DOHH2 (cell line): ENCODE measurements around the gene RPS17.

Experiments used
- H3F3A ChIP-seq: fragments of 200-600 bp; sonication (generic), shearing (Covaris generic); 2 replicates; pipeline ENCODE4 v1.6.0; 2016; ENCODE audit warnings: antibody characterized with exemption, mild to moderate bottlenecking; ENCODE audit not compliant: control insufficient read depth, insufficient read depth
- H3K27ac ChIP-seq: fragments of 200-600 bp; sonication (generic); 2 replicates; pipeline ENCODE4 v1.5.1; 2014; ENCODE audit warnings: low read depth, mild to moderate bottlenecking, low read length, moderate library complexity
- H3K27me3 ChIP-seq: fragments of 200-600 bp; sonication (generic); 2 replicates; pipeline ENCODE4 v1.6.1; 2014; ENCODE audit warnings: mild to moderate bottlenecking, low read length, mixed read lengths; ENCODE audit not compliant: control insufficient read depth
- H3K36me3 ChIP-seq: fragments of 200-600 bp; sonication (generic); 2 replicates; pipeline ENCODE4 v1.6.1; 2014; ENCODE audit warnings: mild to moderate bottlenecking, low read length, moderate library complexity, mixed read lengths; ENCODE audit not compliant: control insufficient read depth
- H3K4me1 ChIP-seq: fragments of 200-600 bp; sonication (generic); 2 replicates; pipeline ENCODE4 v1.6.1; 2014; ENCODE audit warnings: mild to moderate bottlenecking, low read length, mixed read lengths; ENCODE audit not compliant: control insufficient read depth
- H3K4me2 ChIP-seq: fragments of 200-600 bp; sonication (generic); 2 replicates; pipeline ENCODE4 v1.6.0; 2014; ENCODE audit warnings: mild to moderate bottlenecking, low read length, moderate library complexity
- H3K4me3 ChIP-seq: fragments of 200-600 bp; sonication (generic); 2 replicates; pipeline ENCODE4 v1.5.1; 2014; ENCODE audit warnings: mild to moderate bottlenecking, low read length, mixed read lengths
- H3K79me2 ChIP-seq: fragments of 200-600 bp; sonication (generic); 2 replicates; pipeline ENCODE4 v1.6.1; 2014; ENCODE audit warnings: mild to moderate bottlenecking, low read length, mixed read lengths; ENCODE audit not compliant: control insufficient read depth
- H3K9me2 ChIP-seq: fragments of 200-600 bp; sonication (generic); replicated peaks from 2 replicates; pipeline ENCODE4 v1.6.1; 2014; ENCODE audit warnings: mild to moderate bottlenecking, low read length, mixed read lengths; ENCODE audit not compliant: control insufficient read depth
- H3K9me3 ChIP-seq: fragments of 200-600 bp; sonication (generic); 2 replicates; pipeline ENCODE4 v1.6.1; 2014; ENCODE audit warnings: antibody characterized with exemption, low read length, mixed read lengths; ENCODE audit not compliant: control insufficient read depth, insufficient read depth
- H4K20me1 ChIP-seq: fragments of 200-600 bp; sonication (generic); 2 replicates; pipeline ENCODE4 v1.6.0; 2014; ENCODE audit warnings: low read depth, mild to moderate bottlenecking, antibody characterized with exemption, low read length, moderate library complexity; ENCODE audit not compliant: control insufficient read depth, insufficient read depth
- EZH2phosphoT487 ChIP-seq: fragments of 200-600 bp; sonication (generic); IDR thresholded peaks from 2 replicates; pipeline ENCODE4 v1.6.1; 2017; ENCODE audit warnings: borderline replicate concordance, mild to moderate bottlenecking, antibody characterized with exemption, low read length, moderate library complexity, mixed read lengths
- TF ChIP-seq, protein P1 (sequence below): fragments of 200-600 bp; sonication (generic); IDR thresholded peaks from one replicate; pipeline ENCODE4 v1.5.1; 2014; ENCODE audit warnings: antibody characterized with exemption, mild to moderate bottlenecking, low read depth, low read length; ENCODE audit not compliant: poor library complexity, severe bottlenecking

RPS17 gene

GRCh38 chr15:82545002-82545401 is 4.7 kb upstream of the RPS17 start:
- H3K79me2 ChIP-seq, result peaks cover 13% of the 10 kb centered on the region
- H3K4me2 ChIP-seq, result no peak overlapping the region
- no peaks in the 10 kb centered on the region; the same call in 1 of the 2 replicates for H3F3A ChIP-seq
- peaks cover 8% of the 10 kb centered on the region for H3K36me3 ChIP-seq
- no peaks in the 10 kb centered on the region for H3K9me3 ChIP-seq
- no peak overlapping the region for H3K4me3 ChIP-seq
- H4K20me1 ChIP-seq, result no peaks in the 10 kb centered on the region
- H3K4me1 ChIP-seq, result peaks cover 5% of the 10 kb centered on the region
- H3K9me2 ChIP-seq, result no peaks in the 10 kb centered on the region
- H3K27ac ChIP-seq, result no peak overlapping the region
- H3K27me3 ChIP-seq, result peaks cover 6% of the 10 kb centered on the region
- TF ChIP-seq, protein P1, sequence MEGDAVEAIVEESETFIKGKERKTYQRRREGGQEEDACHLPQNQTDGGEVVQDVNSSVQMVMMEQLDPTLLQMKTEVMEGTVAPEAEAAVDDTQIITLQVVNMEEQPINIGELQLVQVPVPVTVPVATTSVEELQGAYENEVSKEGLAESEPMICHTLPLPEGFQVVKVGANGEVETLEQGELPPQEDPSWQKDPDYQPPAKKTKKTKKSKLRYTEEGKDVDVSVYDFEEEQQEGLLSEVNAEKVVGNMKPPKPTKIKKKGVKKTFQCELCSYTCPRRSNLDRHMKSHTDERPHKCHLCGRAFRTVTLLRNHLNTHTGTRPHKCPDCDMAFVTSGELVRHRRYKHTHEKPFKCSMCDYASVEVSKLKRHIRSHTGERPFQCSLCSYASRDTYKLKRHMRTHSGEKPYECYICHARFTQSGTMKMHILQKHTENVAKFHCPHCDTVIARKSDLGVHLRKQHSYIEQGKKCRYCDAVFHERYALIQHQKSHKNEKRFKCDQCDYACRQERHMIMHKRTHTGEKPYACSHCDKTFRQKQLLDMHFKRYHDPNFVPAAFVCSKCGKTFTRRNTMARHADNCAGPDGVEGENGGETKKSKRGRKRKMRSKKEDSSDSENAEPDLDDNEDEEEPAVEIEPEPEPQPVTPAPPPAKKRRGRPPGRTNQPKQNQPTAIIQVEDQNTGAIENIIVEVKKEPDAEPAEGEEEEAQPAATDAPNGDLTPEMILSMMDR, result no peak
- TF ChIP-seq EZH2phosphoT487, result no peak

GRCh38 chr15:82544431-82544830 is 4.2 kb upstream of the RPS17 start:
- Histone ChIP-seq H3K36me3 (peaks cover 13% of the 10 kb centered on the region), H4K20me1 (no peaks in the 10 kb centered on the region; the same call in 1 of the 2 replicates), H3K4me3 (no peak overlapping the region), H3K4me1 (peaks cover 5% of the 10 kb centered on the region), H3K9me2 (no peaks in the 10 kb centered on the region), H3K4me2 (no peak overlapping the region), H3K9me3 (no peaks in the 10 kb centered on the region), H3F3A (peaks cover 5% of the 10 kb centered on the region), H3K79me2 (peaks cover 18% of the 10 kb centered on the region), H3K27ac (no peak overlapping the region), H3K27me3 (peaks cover 6% of the 10 kb centered on the region)
- no peak for TF ChIP-seq EZH2phosphoT487

DNA sequence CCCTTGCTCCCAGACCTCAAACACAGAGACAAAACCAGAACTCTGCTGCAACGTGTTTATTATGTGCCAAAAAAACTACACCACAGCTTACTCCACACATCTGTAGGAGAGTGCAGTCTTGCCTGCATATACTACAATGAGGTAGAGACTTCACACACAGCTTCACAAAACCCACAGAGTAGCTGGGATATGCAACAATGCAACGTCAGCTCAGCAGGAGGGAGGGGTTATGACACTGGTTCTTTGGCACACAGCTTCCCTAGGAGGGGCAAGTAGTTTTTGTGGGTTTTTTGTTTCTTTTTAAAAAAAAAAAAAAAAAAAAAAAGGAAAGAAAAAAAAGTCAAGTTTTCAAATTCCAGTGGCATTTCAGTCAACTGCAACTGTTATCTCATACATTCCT is 2.9 kb upstream of the RPS17 start:
- Histone ChIP-seq H4K20me1 (peaks cover 11% of the 10 kb centered on the region), H3K27me3 (peaks cover 6% of the 10 kb centered on the region), H3K4me2 (no peak overlapping the region), H3K4me1 (peaks cover 13% of the 10 kb centered on the region), H3K36me3 (peaks cover 26% of the 10 kb centered on the region), H3K9me2 (no peaks in the 10 kb centered on the region), H3F3A (peaks cover 18% of the 10 kb centered on the region), H3K9me3 (no peaks in the 10 kb centered on the region), H3K27ac (no peak overlapping the region), H3K79me2 (peaks cover 31% of the 10 kb centered on the region), H3K4me3 (no peak overlapping the region)
- TF ChIP-seq EZH2phosphoT487, result no peak
- TF ChIP-seq, protein P1, result no peak

DNA sequence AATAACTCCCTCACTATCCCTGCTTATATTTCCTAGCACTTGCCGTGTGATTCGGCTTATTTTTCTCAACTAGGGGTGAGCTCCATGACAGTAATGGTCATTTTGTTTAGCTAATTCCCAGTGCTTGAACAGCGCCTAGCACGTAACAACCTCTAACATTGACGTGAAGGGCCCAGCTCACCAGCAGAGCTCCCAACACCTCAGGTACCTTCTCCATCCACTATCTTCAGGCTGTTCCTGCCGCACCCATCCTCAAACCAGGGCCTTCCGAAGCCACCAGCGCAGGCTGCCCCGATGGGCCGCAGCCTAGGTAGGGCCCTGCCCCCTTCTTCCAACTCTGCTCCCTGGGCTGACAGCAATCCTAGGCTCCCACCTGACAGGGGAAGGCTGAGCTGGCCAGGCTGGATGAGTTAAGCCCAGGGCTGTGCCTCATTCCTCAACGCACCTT is 751 bp upstream of the RPS17 start:
- H3F3A ChIP-seq, result peaks cover 39% of the 10 kb centered on the region
- H3K79me2 ChIP-seq, result peaks cover 51% of the 10 kb centered on the region
- no peak for TF ChIP-seq EZH2phosphoT487
- TF ChIP-seq, protein P1, result no peak

More for the DNA sequence above, 751 bp upstream of the RPS17 start:
- no peaks in the 10 kb centered on the region for H3K9me2 ChIP-seq
- peak overlapping the region; percentile 59 for H3K27ac ChIP-seq
- peaks cover 6% of the 10 kb centered on the region for H3K27me3 ChIP-seq
- peak overlapping the region; percentile 98 for H3K4me2 ChIP-seq
- no peaks in the 10 kb centered on the region for H3K9me3 ChIP-seq
- H3K4me3 ChIP-seq, result peak overlapping the region; percentile 86
- H3K4me1 ChIP-seq, result peaks cover 26% of the 10 kb centered on the region
- H4K20me1 ChIP-seq, result peaks cover 27% of the 10 kb centered on the region
- H3K36me3 ChIP-seq, result peaks cover 48% of the 10 kb centered on the region
